ENCODE measurements around the gene HCRT.

DNA sequence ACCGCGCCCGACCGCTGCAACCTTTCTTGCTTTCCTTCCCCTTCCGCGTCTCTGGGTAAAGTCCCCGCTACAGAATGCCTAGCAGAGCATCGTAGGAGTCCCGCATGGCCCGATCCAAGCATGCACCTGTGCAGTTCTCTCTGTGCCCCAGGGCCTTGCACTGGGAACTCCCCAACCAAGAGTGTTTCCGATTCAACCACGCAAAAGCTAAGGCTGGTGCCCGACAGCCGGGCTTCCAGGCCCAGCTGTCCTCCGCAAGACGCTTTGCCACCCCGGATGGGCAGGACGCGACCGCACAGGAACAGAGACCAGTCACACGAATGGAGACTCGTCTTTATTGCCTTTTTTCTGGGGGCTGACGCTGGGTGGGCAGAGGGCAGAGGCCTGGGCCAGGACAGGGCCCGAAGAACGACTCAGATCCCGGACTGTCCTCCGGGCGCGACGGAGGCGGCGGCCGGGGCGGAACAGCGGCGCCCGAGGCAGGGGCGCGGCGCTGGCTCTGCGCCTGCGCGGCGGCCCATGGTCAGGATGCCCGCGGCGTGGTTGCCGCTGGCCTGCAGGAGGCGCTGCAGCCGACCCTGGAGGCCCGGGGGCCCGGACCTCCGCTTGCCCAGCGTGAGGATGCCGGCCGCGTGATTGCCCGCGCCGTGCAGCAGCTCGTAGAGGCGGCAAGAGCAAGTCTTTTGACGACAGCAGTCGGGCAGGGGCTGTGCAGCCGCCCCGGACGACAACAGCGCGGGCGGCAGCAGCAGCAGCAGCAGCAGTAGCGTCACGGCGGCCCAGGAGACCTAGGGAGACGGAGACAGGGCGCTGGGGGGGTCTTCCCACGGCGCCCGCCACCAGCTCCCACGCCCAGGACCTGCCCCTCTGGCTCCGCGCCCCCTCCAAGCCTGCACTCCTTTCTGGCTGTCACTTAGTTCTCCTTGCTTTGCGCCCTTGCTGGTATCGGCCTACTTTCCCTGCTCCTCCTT lies 1.2 kb downstream of the HCRT start:
- no peak for TF ChIP-seq GATA2 (CRISPR knock-in tag; IDR thresholded peaks at IDR 0.05)
- TF ChIP-seq, protein P1, sequence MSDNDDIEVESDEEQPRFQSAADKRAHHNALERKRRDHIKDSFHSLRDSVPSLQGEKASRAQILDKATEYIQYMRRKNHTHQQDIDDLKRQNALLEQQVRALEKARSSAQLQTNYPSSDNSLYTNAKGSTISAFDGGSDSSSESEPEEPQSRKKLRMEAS (IDR thresholded peaks at IDR 0.05; ENCODE audit: low read depth), result peak; percentile 82; the same call in 1 of the 2 replicates
- TF ChIP-seq, protein P2, sequence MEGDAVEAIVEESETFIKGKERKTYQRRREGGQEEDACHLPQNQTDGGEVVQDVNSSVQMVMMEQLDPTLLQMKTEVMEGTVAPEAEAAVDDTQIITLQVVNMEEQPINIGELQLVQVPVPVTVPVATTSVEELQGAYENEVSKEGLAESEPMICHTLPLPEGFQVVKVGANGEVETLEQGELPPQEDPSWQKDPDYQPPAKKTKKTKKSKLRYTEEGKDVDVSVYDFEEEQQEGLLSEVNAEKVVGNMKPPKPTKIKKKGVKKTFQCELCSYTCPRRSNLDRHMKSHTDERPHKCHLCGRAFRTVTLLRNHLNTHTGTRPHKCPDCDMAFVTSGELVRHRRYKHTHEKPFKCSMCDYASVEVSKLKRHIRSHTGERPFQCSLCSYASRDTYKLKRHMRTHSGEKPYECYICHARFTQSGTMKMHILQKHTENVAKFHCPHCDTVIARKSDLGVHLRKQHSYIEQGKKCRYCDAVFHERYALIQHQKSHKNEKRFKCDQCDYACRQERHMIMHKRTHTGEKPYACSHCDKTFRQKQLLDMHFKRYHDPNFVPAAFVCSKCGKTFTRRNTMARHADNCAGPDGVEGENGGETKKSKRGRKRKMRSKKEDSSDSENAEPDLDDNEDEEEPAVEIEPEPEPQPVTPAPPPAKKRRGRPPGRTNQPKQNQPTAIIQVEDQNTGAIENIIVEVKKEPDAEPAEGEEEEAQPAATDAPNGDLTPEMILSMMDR (IDR thresholded peaks at IDR 0.05), result peak; percentile 70
- TF ChIP-seq, protein P3, sequence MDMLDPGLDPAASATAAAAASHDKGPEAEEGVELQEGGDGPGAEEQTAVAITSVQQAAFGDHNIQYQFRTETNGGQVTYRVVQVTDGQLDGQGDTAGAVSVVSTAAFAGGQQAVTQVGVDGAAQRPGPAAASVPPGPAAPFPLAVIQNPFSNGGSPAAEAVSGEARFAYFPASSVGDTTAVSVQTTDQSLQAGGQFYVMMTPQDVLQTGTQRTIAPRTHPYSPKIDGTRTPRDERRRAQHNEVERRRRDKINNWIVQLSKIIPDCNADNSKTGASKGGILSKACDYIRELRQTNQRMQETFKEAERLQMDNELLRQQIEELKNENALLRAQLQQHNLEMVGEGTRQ (IDR thresholded peaks at IDR 0.05; ENCODE audit: borderline replicate concordance, low read depth, low read length), result no peak
